Activated naive CD4-positive, alpha-beta T cell treated with anti-CD3 and anti-CD28 coated beads, Interleukin-2, amount 50 U/mL, for 24 hours (primary cell): ENCODE measurements around the gene FBXO15.

Experiments
- H3K27ac Mint-ChIP-seq: one replicate; pipeline ENCODE4 v1.8.0; 2021; ENCODE audit warnings: mild to moderate bottlenecking, mixed read lengths
- H3K27me3 Mint-ChIP-seq: one replicate; pipeline ENCODE4 v1.8.0; 2021; ENCODE audit warnings: mixed read lengths
- H3K36me3 Mint-ChIP-seq: one replicate; pipeline ENCODE4 v1.8.0; 2021; ENCODE audit warnings: mixed read lengths
- H3K4me1 Mint-ChIP-seq: one replicate; pipeline ENCODE4 v1.8.0; 2021; ENCODE audit warnings: mixed read lengths
- H3K4me3 Mint-ChIP-seq: one replicate; pipeline ENCODE4 v1.8.0; 2021; ENCODE audit warnings: mild to moderate bottlenecking, mixed read lengths
- H3K9me3 Mint-ChIP-seq: one replicate; pipeline ENCODE4 v1.8.0; 2021; ENCODE audit warnings: mixed read lengths

FBXO15 gene

GRCh38 chr18:74147779-74148542, at the start of gene FBXO15, which contains the start of gene TIMM21:
FBXO15 (minus strand) TSS chr18:74147834; CDS start chr18:74147785, 49 bp downstream.
TIMM21 (plus strand) TSS chr18:74148523; CDS start chr18:74148809, 286 bp downstream.
- H3K36me3 Mint-ChIP-seq: peaks cover 8% of the 10 kb centered on the region
- peak within 1 kb of the TSS; percentile 98 for H3K4me3 Mint-ChIP-seq
- no peaks in the 10 kb centered on the region for H3K9me3 Mint-ChIP-seq
- H3K27me3 Mint-ChIP-seq: no peaks in the 10 kb centered on the region
- H3K4me1 Mint-ChIP-seq: peaks cover 51% of the 10 kb centered on the region
- H3K27ac Mint-ChIP-seq: peak within 1 kb of the TSS; percentile 98

- Mint-ChIP-seq H3K4me1 (peaks cover 6% of the 10 kb centered on the region), H3K36me3 (no peaks in the 10 kb centered on the region), H3K4me3 (peak overlapping the region; percentile 83), H3K27ac (peak overlapping the region; percentile 32), H3K27me3 (no peaks in the 10 kb centered on the region), H3K9me3 (no peaks in the 10 kb centered on the region)
Measured at GRCh38 chr18:74196220-74197119, 48.8 kb upstream of the FBXO15 start.

- Mint-ChIP-seq H3K27me3 (no peaks in the 10 kb centered on the region), H3K27ac (no peak overlapping the region), H3K36me3 (no peaks in the 10 kb centered on the region), H3K4me1 (peaks cover 6% of the 10 kb centered on the region), H3K4me3 (no peak overlapping the region), H3K9me3 (no peaks in the 10 kb centered on the region)
Measured at GRCh38 chr18:74194691-74195090, 47.1 kb upstream of the FBXO15 start.

GRCh38 chr18:74191577-74191976, 43.9 kb upstream of the FBXO15 start:
- peaks cover 1% of the 10 kb centered on the region for H3K36me3 Mint-ChIP-seq
- no peak overlapping the region for H3K4me3 Mint-ChIP-seq
- no peaks in the 10 kb centered on the region for H3K9me3 Mint-ChIP-seq
- peaks cover 2% of the 10 kb centered on the region for H3K27me3 Mint-ChIP-seq
- H3K4me1 Mint-ChIP-seq: peaks cover 6% of the 10 kb centered on the region
- no peak overlapping the region for H3K27ac Mint-ChIP-seq

GRCh38 chr18:74190086-74190485, 42.5 kb upstream of the FBXO15 start:
- H3K27ac Mint-ChIP-seq: no peak overlapping the region
- no peaks in the 10 kb centered on the region for H3K9me3 Mint-ChIP-seq
- no peaks in the 10 kb centered on the region for H3K4me1 Mint-ChIP-seq
- H3K36me3 Mint-ChIP-seq: peaks cover 1% of the 10 kb centered on the region
- peaks cover 2% of the 10 kb centered on the region for H3K27me3 Mint-ChIP-seq
- no peak overlapping the region for H3K4me3 Mint-ChIP-seq

- Mint-ChIP-seq H3K4me1 (no peaks in the 10 kb centered on the region), H3K9me3 (no peaks in the 10 kb centered on the region), H3K27ac (no peak overlapping the region), H3K36me3 (peaks cover 1% of the 10 kb centered on the region), H3K4me3 (no peak overlapping the region), H3K27me3 (peaks cover 4% of the 10 kb centered on the region)
Measured at GRCh38 chr18:74186661-74187060, 39.0 kb upstream of the FBXO15 start.

GRCh38 chr18:74185860-74186259, 38.2 kb upstream of the FBXO15 start:
- H3K27me3 Mint-ChIP-seq: peaks cover 4% of the 10 kb centered on the region
- H3K36me3 Mint-ChIP-seq: peaks cover 1% of the 10 kb centered on the region
- no peaks in the 10 kb centered on the region for H3K9me3 Mint-ChIP-seq
- no peak overlapping the region for H3K27ac Mint-ChIP-seq
- no peaks in the 10 kb centered on the region for H3K4me1 Mint-ChIP-seq
- no peak overlapping the region for H3K4me3 Mint-ChIP-seq

GRCh38 chr18:74184875-74185274, 37.2 kb upstream of the FBXO15 start:
- H3K27ac Mint-ChIP-seq: no peak overlapping the region
- H3K4me3 Mint-ChIP-seq: no peak overlapping the region
- H3K9me3 Mint-ChIP-seq: no peaks in the 10 kb centered on the region
- no peaks in the 10 kb centered on the region for H3K4me1 Mint-ChIP-seq
- peaks cover 4% of the 10 kb centered on the region for H3K27me3 Mint-ChIP-seq
- peaks cover 1% of the 10 kb centered on the region for H3K36me3 Mint-ChIP-seq

- Mint-ChIP-seq H3K9me3 (no peaks in the 10 kb centered on the region), H3K4me3 (no peak overlapping the region), H3K4me1 (no peaks in the 10 kb centered on the region), H3K27me3 (peaks cover 6% of the 10 kb centered on the region), H3K27ac (no peak overlapping the region), H3K36me3 (peaks cover 1% of the 10 kb centered on the region)
Measured at GRCh38 chr18:74183130-74183529, 35.5 kb upstream of the FBXO15 start.

- Mint-ChIP-seq H3K27ac (no peak overlapping the region), H3K9me3 (no peaks in the 10 kb centered on the region), H3K27me3 (peaks cover 7% of the 10 kb centered on the region), H3K36me3 (peaks cover 1% of the 10 kb centered on the region), H3K4me3 (no peak overlapping the region), H3K4me1 (no peaks in the 10 kb centered on the region)
Measured at GRCh38 chr18:74182335-74182734, 34.7 kb upstream of the FBXO15 start.

GRCh38 chr18:74179623-74180199, 32.1 kb upstream of the FBXO15 start:
- Mint-ChIP-seq H3K9me3 (no peaks in the 10 kb centered on the region), H3K27me3 (peaks cover 10% of the 10 kb centered on the region), H3K4me3 (no peak overlapping the region), H3K4me1 (no peaks in the 10 kb centered on the region), H3K27ac (no peak overlapping the region), H3K36me3 (no peaks in the 10 kb centered on the region)

- H3K4me3 Mint-ChIP-seq: no peak overlapping the region
- no peaks in the 10 kb centered on the region for H3K9me3 Mint-ChIP-seq
- H3K4me1 Mint-ChIP-seq: no peaks in the 10 kb centered on the region
- H3K27me3 Mint-ChIP-seq: peaks cover 8% of the 10 kb centered on the region
- H3K27ac Mint-ChIP-seq: no peak overlapping the region
- H3K36me3 Mint-ChIP-seq: no peaks in the 10 kb centered on the region
Measured at GRCh38 chr18:74178884-74179283, 31.2 kb upstream of the FBXO15 start.

GRCh38 chr18:74175658-74176057, 28.0 kb upstream of the FBXO15 start:
- Mint-ChIP-seq H3K4me1 (no peaks in the 10 kb centered on the region), H3K27ac (no peak overlapping the region), H3K9me3 (no peaks in the 10 kb centered on the region), H3K27me3 (peaks cover 14% of the 10 kb centered on the region), H3K36me3 (no peaks in the 10 kb centered on the region), H3K4me3 (no peak overlapping the region)

- Mint-ChIP-seq H3K36me3 (no peaks in the 10 kb centered on the region), H3K27me3 (peaks cover 15% of the 10 kb centered on the region), H3K4me3 (no peak overlapping the region), H3K27ac (no peak overlapping the region), H3K9me3 (no peaks in the 10 kb centered on the region), H3K4me1 (no peaks in the 10 kb centered on the region)
Measured at GRCh38 chr18:74173434-74173750, 25.8 kb upstream of the FBXO15 start.

- H3K27me3 Mint-ChIP-seq: peaks cover 13% of the 10 kb centered on the region
- H3K4me1 Mint-ChIP-seq: no peaks in the 10 kb centered on the region
- no peak overlapping the region for H3K4me3 Mint-ChIP-seq
Measured at GRCh38 chr18:74172697-74173433, 25.2 kb upstream of the FBXO15 start.

More at GRCh38 chr18:74172697-74173433, 25.2 kb upstream of the FBXO15 start:
- Mint-ChIP-seq H3K9me3 (no peaks in the 10 kb centered on the region), H3K36me3 (no peaks in the 10 kb centered on the region), H3K27ac (no peak overlapping the region)
